BLaER1 treated with 17β-estradiol and CSF1 and Interleukin-3, amounts not matched to agents 10 nM and 100 nM (cell line): Measurements from ENCODE around the gene TBL1X.

Source experiments
- H3K27ac ChIP-seq, 11 experiments: shearing (Covaris generic); formaldehyde crosslinking; 2 replicates each; pipeline ENCODE4 v1.8.1; 2022
- H3K27me3 ChIP-seq, 11 experiments: shearing (Covaris generic); formaldehyde crosslinking; 2 replicates each; pipeline ENCODE4 v1.8.1; 2022
- H3K36me3 ChIP-seq, 11 experiments: shearing (Covaris generic); formaldehyde crosslinking; 2 replicates each; pipeline ENCODE4 v1.8.1; 2022
- H3K4me1 ChIP-seq, 10 experiments: shearing (Covaris generic); formaldehyde crosslinking; 2 replicates each; pipeline ENCODE4 v1.8.1; 2022
- H3K4me2 ChIP-seq, 11 experiments: shearing (Covaris generic); formaldehyde crosslinking; 2 replicates each; pipeline ENCODE4 v1.8.1; 2022
- H3K4me3 ChIP-seq, 10 experiments: shearing (Covaris generic); formaldehyde crosslinking; 2 replicates each; pipeline ENCODE4 v1.8.1; 2022
- H3K9ac ChIP-seq, 11 experiments: shearing (Covaris generic); formaldehyde crosslinking; 2 replicates each; pipeline ENCODE4 v1.8.1; 2022
- H3K9me3 ChIP-seq, 11 experiments: shearing (Covaris generic); formaldehyde crosslinking; replicated peaks in 1 of 11; 2 replicates each; pipeline ENCODE4 v1.8.1; 2022
- H4K20me1 ChIP-seq, 11 experiments: shearing (Covaris generic); formaldehyde crosslinking; 2 replicates each; pipeline ENCODE4 v1.8.1; 2022
- Cebpa-rat ChIP-seq, 11 experiments: shearing (Covaris generic); IDR thresholded peaks; 2 replicates each; pipeline ENCODE4 v1.8.1; 2022

Gene TBL1X

DNA sequence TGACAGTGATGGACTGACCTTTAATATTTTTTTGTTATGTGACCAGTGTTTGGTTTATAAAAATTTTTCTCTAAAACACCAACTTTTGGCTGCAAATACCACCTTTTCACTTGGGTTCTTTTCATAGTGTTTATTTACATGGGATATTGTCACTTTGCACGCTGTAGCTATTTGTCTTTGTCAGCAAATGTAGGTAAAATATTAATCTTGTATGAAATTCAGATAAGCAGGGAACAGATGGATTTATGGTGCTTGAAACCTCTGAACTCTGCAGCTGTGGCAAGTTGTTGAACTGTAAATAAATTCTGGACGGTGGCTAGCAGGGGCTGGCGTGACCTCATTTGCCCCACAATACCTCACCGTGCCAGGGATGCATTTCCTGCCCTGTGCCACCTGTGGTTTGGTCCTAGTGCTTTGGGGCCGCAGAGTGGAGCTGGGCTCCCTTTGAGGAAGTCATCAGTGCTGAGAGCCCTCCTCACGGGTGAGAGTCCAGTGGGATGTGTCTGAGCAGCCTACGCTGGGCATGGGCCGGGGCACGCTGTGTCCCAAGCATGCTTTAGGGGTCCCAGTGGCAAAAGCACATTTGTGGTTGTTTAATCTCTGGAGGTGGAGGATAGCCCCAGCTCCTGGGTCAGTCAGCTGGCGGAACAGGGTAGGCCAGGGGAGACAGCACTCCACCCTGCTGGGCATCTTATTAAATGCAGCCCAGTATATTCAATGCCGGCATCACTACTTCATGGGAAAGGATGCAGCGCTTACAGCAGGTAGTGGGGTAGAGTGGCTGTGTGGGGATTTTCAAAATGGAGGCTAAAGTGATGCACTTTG, 108.6 kb downstream of the TBL1X start:
- Histone ChIP-seq H3K36me3 (peaks cover 0 to 17% (median 3%) of the 10 kb centered on the region in 11 experiments; a peak in 6 of 22 replicates), H3K4me1 (peaks cover 14 to 72% (median 63%) of the 10 kb centered on the region in 10 experiments), H3K27me3 (no peaks in the 10 kb centered on the region), H3K4me2 (peak overlapping the region in 8 of 11 experiments; percentile 28 to 91 (median 62); a peak in 16 of 22 replicates), H3K4me3 (no peak overlapping the region), H4K20me1 (peaks cover 42 to 100% (median 95%) of the 10 kb centered on the region in 11 experiments; a peak in 21 of 22 replicates), H3K9me3 (peaks cover 0 to 14% (median 5%) of the 10 kb centered on the region in 11 experiments; a peak in 6 of 22 replicates), H3K27ac (peak overlapping the region in 1 of 11 experiments; percentile 8; a peak in 1 of 22 replicates), H3K9ac (no peak overlapping the region; a peak in 1 of 22 replicates)
- no peak for TF ChIP-seq Cebpa-rat (IDR thresholded peaks at IDR 0.05)

DNA sequence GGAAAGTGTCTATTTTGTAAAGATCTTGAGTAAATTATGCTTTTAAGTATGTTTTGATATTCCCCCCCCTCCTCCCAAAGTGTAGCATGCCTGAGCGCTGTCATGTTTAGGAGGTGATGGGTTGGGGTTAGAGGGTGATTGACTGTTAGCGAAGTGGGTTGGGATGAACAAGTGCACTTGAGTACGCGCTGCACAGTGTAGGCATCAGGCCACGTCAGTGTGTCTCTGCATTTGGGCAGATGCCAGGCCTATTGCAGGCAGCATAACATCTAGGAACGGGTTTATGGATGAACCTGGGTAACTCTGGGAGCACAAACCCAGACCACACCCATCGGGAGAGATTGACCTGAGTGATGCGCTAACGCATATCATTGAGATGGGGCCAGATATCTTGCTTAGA, 111.2 kb downstream of the TBL1X start:
- H4K20me1 ChIP-seq: peaks cover 42 to 100% (median 97%) of the 10 kb centered on the region in 11 experiments
- H3K4me3 ChIP-seq: no peak overlapping the region
- peaks cover 0 to 25% (median 3%) of the 10 kb centered on the region in 11 experiments; a peak in 10 of 22 replicates for H3K36me3 ChIP-seq
- no peak overlapping the region for H3K9ac ChIP-seq
- H3K9me3 ChIP-seq: peaks cover 0 to 14% (median 5%) of the 10 kb centered on the region in 11 experiments; a peak in 6 of 22 replicates
- H3K4me1 ChIP-seq: peaks cover 0 to 61% (median 47%) of the 10 kb centered on the region in 10 experiments; a peak in 17 of 20 replicates
- H3K27me3 ChIP-seq: no peaks in the 10 kb centered on the region
- no peak for TF ChIP-seq Cebpa-rat (IDR thresholded peaks at IDR 0.05)
- H3K4me2 ChIP-seq: no peak overlapping the region
- H3K27ac ChIP-seq: no peak overlapping the region

DNA sequence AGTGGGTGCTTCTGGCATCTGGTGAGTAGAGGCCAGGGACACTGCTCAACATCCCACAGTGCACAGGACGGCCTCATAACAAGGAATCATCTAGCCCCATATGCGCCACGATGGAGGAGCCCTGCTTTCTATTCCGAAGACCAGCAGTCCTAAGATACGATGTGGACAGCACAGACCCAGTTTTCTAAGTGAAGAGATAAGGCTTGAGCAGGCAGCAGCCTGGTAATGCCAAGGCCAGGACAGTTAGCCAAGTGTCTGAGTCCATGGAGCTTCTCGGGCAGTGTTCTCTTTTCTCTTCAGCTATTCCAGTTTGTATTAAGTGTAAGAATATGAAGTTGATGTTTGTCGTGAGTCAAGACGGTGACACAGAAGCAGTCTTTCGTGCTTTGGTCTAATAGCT, 112.7 kb downstream of the TBL1X start:
- H3K9me3 ChIP-seq: peaks cover 0 to 21% (median 5%) of the 10 kb centered on the region in 11 experiments; a peak in 7 of 22 replicates
- no peaks in the 10 kb centered on the region for H3K27me3 ChIP-seq
- no peak overlapping the region for H3K27ac ChIP-seq
- peaks cover 0 to 33% (median 3%) of the 10 kb centered on the region in 11 experiments; a peak in 9 of 22 replicates for H3K36me3 ChIP-seq
- H3K4me1 ChIP-seq: peaks cover 0 to 46% (median 34%) of the 10 kb centered on the region in 10 experiments; a peak in 16 of 20 replicates
- H3K9ac ChIP-seq: no peak overlapping the region
- no peak overlapping the region for H3K4me3 ChIP-seq
- no peak overlapping the region; a peak in 1 of 22 replicates for H3K4me2 ChIP-seq
- H4K20me1 ChIP-seq: peaks cover 46 to 100% (median 96%) of the 10 kb centered on the region in 11 experiments
- TF ChIP-seq Cebpa-rat (IDR thresholded peaks at IDR 0.05): no peak

GRCh38 chrX:9578083-9578779, 113.4 kb downstream of the TBL1X start:
- no peak overlapping the region for H3K4me3 ChIP-seq
- no peak overlapping the region for H3K27ac ChIP-seq
- H4K20me1 ChIP-seq: peaks cover 42 to 100% (median 96%) of the 10 kb centered on the region in 11 experiments
- peaks cover 0 to 39% (median 32%) of the 10 kb centered on the region in 10 experiments; a peak in 16 of 20 replicates for H3K4me1 ChIP-seq
- no peak overlapping the region for H3K9ac ChIP-seq
- H3K27me3 ChIP-seq: no peaks in the 10 kb centered on the region
- peaks cover 0 to 33% (median 3%) of the 10 kb centered on the region in 11 experiments; a peak in 9 of 22 replicates for H3K36me3 ChIP-seq
- peak overlapping the region in 5 of 11 experiments; percentile 11 to 34 (median 13); a peak in 5 of 22 replicates for H3K4me2 ChIP-seq
- H3K9me3 ChIP-seq: peaks cover 0 to 21% (median 5%) of the 10 kb centered on the region in 11 experiments; a peak in 7 of 22 replicates
- TF ChIP-seq Cebpa-rat (IDR thresholded peaks at IDR 0.05): no peak

GRCh38 chrX:9581771-9582385, 117.0 kb downstream of the TBL1X start:
- H3K36me3 ChIP-seq: peaks cover 0 to 16% (median 0%) of the 10 kb centered on the region in 11 experiments; a peak in 6 of 22 replicates
- no peaks in the 10 kb centered on the region for H3K27me3 ChIP-seq
- peaks cover 0 to 9% (median 0%) of the 10 kb centered on the region in 11 experiments; a peak in 1 of 22 replicates for H3K9me3 ChIP-seq
- no peak overlapping the region for H3K9ac ChIP-seq
- no peak for TF ChIP-seq Cebpa-rat (IDR thresholded peaks at IDR 0.05)
- no peak overlapping the region for H3K4me3 ChIP-seq
- no peak overlapping the region for H3K4me2 ChIP-seq
- no peak overlapping the region for H3K27ac ChIP-seq
- H4K20me1 ChIP-seq: peaks cover 49 to 99% (median 95%) of the 10 kb centered on the region in 11 experiments; a peak in 21 of 22 replicates
- H3K4me1 ChIP-seq: peaks cover 0 to 29% (median 24%) of the 10 kb centered on the region in 10 experiments; a peak in 16 of 20 replicates

- Histone ChIP-seq H3K4me1 (peaks cover 0 to 27% (median 20%) of the 10 kb centered on the region in 10 experiments; a peak in 16 of 20 replicates), H3K27ac (no peak overlapping the region), H3K9ac (no peak overlapping the region), H3K4me2 (no peak overlapping the region), H3K9me3 (peaks cover 0 to 9% (median 0%) of the 10 kb centered on the region in 11 experiments; a peak in 1 of 22 replicates), H3K4me3 (no peak overlapping the region), H3K27me3 (no peaks in the 10 kb centered on the region), H4K20me1 (peaks cover 47 to 97% (median 93%) of the 10 kb centered on the region in 11 experiments; a peak in 21 of 22 replicates), H3K36me3 (peaks cover 0 to 16% (median 0%) of the 10 kb centered on the region in 11 experiments; a peak in 5 of 22 replicates)
- no peak for TF ChIP-seq Cebpa-rat (IDR thresholded peaks at IDR 0.05)
These were observed 118.1 kb downstream of the TBL1X start for GRCh38 chrX:9582956-9583355.

- H3K9ac ChIP-seq: no peak overlapping the region
- H4K20me1 ChIP-seq: peaks cover 29 to 86% (median 66%) of the 10 kb centered on the region in 11 experiments; a peak in 20 of 22 replicates
- peak overlapping the region in 2 of 11 experiments; percentile 25 to 29; a peak in 3 of 22 replicates for H3K4me2 ChIP-seq
- TF ChIP-seq Cebpa-rat (IDR thresholded peaks at IDR 0.05): no peak
- peaks cover 0 to 25% (median 11%) of the 10 kb centered on the region in 11 experiments; a peak in 11 of 22 replicates for H3K36me3 ChIP-seq
- peaks cover 5 to 23% (median 13%) of the 10 kb centered on the region in 11 experiments; a peak in 17 of 22 replicates for H3K9me3 ChIP-seq
- no peak overlapping the region for H3K27ac ChIP-seq
- H3K4me3 ChIP-seq: no peak overlapping the region
- H3K27me3 ChIP-seq: no peaks in the 10 kb centered on the region
- H3K4me1 ChIP-seq: peaks cover 0 to 10% (median 4%) of the 10 kb centered on the region in 10 experiments; a peak in 5 of 20 replicates
These were observed 122.1 kb downstream of the TBL1X start for GRCh38 chrX:9586992-9587392.

- no peaks in the 10 kb centered on the region for H3K27me3 ChIP-seq
- no peak overlapping the region for H3K27ac ChIP-seq
- peaks cover 5 to 26% (median 14%) of the 10 kb centered on the region in 11 experiments; a peak in 17 of 22 replicates for H3K9me3 ChIP-seq
- TF ChIP-seq Cebpa-rat (IDR thresholded peaks at IDR 0.05): no peak
- no peak overlapping the region for H3K4me3 ChIP-seq
- no peak overlapping the region for H3K9ac ChIP-seq
- H3K4me2 ChIP-seq: 0 out of 22 replicates have a peak overlapping the region, but pooled peaks of 1 of the 11 experiments have one; percentile 29
- H3K4me1 ChIP-seq: peaks cover 0 to 10% (median 2%) of the 10 kb centered on the region in 10 experiments; a peak in 4 of 20 replicates
- H3K36me3 ChIP-seq: peaks cover 0 to 28% (median 11%) of the 10 kb centered on the region in 11 experiments; a peak in 11 of 22 replicates
- H4K20me1 ChIP-seq: peaks cover 28 to 86% (median 63%) of the 10 kb centered on the region in 11 experiments; a peak in 20 of 22 replicates
These were observed 122.8 kb downstream of the TBL1X start for GRCh38 chrX:9587642-9588041.
